Muscle of leg (tissue), 11 donors: Measurements from ENCODE around the gene MED4. TPM values are rescaled to one million over a fixed set of nuclear protein-coding genes. Genes with fewer than 3 reads are reported as not detected.

Source experiments
- DNase-seq: peaks from one replicate; pipeline ENCODE4 v3.0.0; 2013
- H3K27ac ChIP-seq: one replicate; pipeline ENCODE4 v1.5.1; 2013; ENCODE audit warnings: mild to moderate bottlenecking, low read length, control low read depth
- H3K27me3 ChIP-seq: one replicate; pipeline ENCODE4 v1.6.1; 2013; ENCODE audit warnings: low read length; ENCODE audit not compliant: control insufficient read depth, insufficient read depth
- H3K36me3 ChIP-seq: one replicate; pipeline ENCODE4 v1.6.1; 2013; ENCODE audit warnings: low read length; ENCODE audit not compliant: control insufficient read depth, insufficient read depth
- H3K4me1 ChIP-seq: one replicate; pipeline ENCODE4 v1.6.1; 2013; ENCODE audit warnings: low read length; ENCODE audit not compliant: control insufficient read depth, insufficient read depth
- H3K4me3 ChIP-seq: one replicate; pipeline ENCODE4 v1.5.1; 2013; ENCODE audit warnings: low read length, control low read depth
- H3K9me3 ChIP-seq: replicated peaks from 2 replicates; pipeline ENCODE4 v1.6.1; 2013; ENCODE audit warnings: low read depth, low read length; ENCODE audit not compliant: control insufficient read depth
- WGBS: methylation state at CpG from one replicate; pipeline ENCODE4 v1.1.5; 2013; ENCODE audit warnings: missing lambda C conversion rate; ENCODE audit not compliant: insufficient coverage; 5-methylcytosine and 5-hydroxymethylcytosine counted together
- polyA plus RNA-seq, 8 donors: library from polyadenylated mRNA; unstranded; fragments of 120-200 nt; gene quantifications; one replicate each; pipeline versions ENCODE4 v1.2.1 to v1.2.3, GENCODE V29; 2013; ENCODE audit warnings: inconsistent platforms in 1 of 8, low replicate concordance in 1 of 8; ENCODE audit not compliant: insufficient read length in 8 of 8, insufficient read depth in 1 of 8
- total RNA-seq: library from RNA; stranded (reverse); fragments of 120-200 nt; gene quantifications from one replicate; pipeline ENCODE4 v1.2.4, GENCODE V29; 2013

The MED4 gene
- total and polyA plus RNA-seq, 9 donors = 38.1 to 66.6 (median 57.2) TPM

DNA sequence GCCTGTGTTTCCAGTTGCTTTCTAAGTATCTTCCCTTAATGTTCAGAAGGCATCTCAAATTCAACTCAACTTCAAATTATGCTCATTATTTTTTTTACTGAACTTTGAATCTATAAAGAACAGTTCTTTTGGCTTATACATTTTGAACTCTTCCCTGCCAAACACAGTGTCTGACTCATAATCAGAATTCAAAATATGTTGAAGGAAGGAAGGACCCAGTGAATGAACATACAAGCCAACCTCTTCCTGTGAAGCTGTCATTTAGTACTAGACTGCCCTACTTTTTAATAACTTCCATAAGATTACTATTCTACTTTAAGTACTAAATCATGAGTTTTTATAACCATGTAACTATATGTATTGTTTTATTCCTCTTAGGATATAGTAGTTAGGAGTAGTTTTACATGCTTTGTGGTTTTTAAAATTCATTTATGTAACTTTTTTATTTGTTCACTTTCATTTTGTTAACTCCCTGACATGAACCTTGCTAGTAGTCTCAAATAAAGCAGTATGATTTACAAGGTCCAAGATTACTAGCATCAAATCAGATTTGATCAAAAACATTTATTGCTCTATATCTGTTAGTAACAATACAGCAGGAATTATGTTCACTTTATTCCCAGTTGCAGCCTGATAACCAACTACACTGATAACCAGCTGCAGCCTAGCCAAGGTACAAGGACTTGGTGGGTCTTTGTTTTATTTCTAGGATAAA is 51.0 kb downstream of the MED4 start:
- H3K4me1 ChIP-seq = no peaks in the 10 kb centered on the region
- no peaks in the 10 kb centered on the region for H3K27me3 ChIP-seq
- H3K9me3 ChIP-seq = no peaks in the 10 kb centered on the region
- no peak overlapping the region for H3K27ac ChIP-seq
- no peak for DNase-seq
- H3K36me3 ChIP-seq = peaks cover 16% of the 10 kb centered on the region
- H3K4me3 ChIP-seq = no peak overlapping the region

DNA sequence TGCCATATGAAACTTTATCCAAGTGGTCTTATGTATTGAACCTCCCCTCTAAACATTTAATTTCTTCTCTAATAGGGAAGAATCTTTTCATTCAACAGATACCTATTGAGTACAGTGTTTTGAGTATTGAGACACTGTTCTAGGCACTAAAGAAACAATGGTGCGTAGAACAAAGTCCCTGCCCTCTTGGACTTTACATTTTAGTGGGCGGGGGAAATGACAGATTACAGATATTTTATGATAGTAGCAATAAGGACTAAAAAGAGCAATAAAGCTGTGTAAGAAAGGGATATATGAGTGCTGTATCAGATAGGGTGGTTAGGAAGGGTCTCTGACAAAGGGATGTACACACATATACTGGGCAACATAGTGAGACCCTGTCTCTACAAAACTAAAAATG is 52.0 kb downstream of the MED4 start:
- no CpG with 5 or more reads among the region's 2 CpGs for WGBS
- no peak for DNase-seq
- Histone ChIP-seq H3K4me3 (no peak overlapping the region), H3K27me3 (no peaks in the 10 kb centered on the region), H3K9me3 (no peaks in the 10 kb centered on the region), H3K4me1 (peaks cover 3% of the 10 kb centered on the region), H3K36me3 (peaks cover 16% of the 10 kb centered on the region), H3K27ac (no peak overlapping the region)

DNA sequence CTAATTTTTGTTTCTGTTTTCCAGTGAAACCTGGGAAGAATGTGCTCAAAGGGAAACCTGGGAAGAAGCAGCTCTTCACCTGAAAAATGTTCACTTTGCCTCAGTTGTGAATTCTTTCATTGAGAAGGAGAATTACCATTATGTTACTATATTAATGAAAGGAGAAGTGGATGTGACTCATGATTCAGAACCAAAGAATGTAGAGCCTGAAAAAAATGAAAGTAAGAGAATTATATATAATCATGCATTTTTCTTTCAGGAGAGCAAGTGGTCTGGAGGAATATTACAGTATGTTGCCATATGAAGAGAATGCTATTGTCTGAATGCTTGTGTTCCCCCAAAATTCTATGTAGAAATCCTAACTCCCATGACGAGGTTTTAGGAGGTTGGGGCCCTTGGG is 54.0 kb downstream of the MED4 start:
- H3K27ac ChIP-seq = no peak overlapping the region
- H3K36me3 ChIP-seq = peaks cover 14% of the 10 kb centered on the region
- H3K9me3 ChIP-seq = no peaks in the 10 kb centered on the region
- DNase-seq = no peak
- no peak overlapping the region for H3K4me3 ChIP-seq
- no CpG with 5 or more reads among the region's 1 CpG for WGBS
- H3K27me3 ChIP-seq = no peaks in the 10 kb centered on the region
- H3K4me1 ChIP-seq = peaks cover 6% of the 10 kb centered on the region

DNA sequence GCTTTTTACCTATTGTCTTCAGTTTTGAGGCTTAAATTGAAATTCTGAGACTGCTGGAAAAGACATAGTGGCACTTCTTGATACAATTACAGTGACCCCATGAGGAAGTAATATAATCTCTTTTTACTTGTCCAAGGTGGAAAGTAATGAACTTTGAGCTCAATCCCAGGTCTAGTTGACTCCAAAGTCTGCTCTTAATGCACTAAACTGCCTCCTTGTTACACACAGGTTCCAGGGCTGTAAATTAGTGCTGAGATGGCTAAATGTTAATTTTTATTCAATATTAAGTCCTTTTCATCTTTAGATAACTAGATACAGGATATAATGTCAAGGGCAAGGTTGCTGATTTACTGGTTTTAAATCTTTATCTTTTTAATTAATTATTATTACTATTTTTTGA is 54.9 kb downstream of the MED4 start:
- peaks cover 6% of the 10 kb centered on the region for H3K4me1 ChIP-seq
- peaks cover 17% of the 10 kb centered on the region for H3K36me3 ChIP-seq
- no peaks in the 10 kb centered on the region for H3K9me3 ChIP-seq
- no peak overlapping the region for H3K4me3 ChIP-seq
- DNase-seq = no peak
- no peaks in the 10 kb centered on the region for H3K27me3 ChIP-seq
- no peak overlapping the region for H3K27ac ChIP-seq

DNA sequence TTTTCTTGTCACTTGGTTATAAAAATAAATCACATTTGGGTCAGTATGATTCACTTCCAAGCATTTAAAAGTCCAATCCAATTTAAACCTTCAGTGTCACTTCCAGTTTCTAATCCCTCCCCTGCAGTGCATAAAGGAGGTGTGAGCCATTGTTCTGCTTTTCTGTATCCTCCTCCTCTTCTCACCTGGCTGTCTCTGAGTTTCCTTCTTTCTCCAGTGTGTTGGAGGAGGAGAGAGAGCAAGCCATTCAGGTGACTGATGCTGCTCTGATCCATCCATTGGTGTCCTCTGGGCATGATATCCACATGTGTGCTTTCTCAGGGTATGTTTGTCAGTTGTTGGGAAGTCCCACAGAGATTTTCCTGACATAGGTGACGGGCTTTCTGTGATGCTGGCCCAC is 56.1 kb downstream of the MED4 start:
- peaks cover 6% of the 10 kb centered on the region for H3K4me1 ChIP-seq
- DNase-seq = peak; percentile 6
- no peak overlapping the region for H3K4me3 ChIP-seq
- H3K27ac ChIP-seq = no peak overlapping the region
- peaks cover 17% of the 10 kb centered on the region for H3K36me3 ChIP-seq
- no peaks in the 10 kb centered on the region for H3K27me3 ChIP-seq
- WGBS = 100% methylated on average over 1 of the region's 1 CpG
- no peaks in the 10 kb centered on the region for H3K9me3 ChIP-seq

DNA sequence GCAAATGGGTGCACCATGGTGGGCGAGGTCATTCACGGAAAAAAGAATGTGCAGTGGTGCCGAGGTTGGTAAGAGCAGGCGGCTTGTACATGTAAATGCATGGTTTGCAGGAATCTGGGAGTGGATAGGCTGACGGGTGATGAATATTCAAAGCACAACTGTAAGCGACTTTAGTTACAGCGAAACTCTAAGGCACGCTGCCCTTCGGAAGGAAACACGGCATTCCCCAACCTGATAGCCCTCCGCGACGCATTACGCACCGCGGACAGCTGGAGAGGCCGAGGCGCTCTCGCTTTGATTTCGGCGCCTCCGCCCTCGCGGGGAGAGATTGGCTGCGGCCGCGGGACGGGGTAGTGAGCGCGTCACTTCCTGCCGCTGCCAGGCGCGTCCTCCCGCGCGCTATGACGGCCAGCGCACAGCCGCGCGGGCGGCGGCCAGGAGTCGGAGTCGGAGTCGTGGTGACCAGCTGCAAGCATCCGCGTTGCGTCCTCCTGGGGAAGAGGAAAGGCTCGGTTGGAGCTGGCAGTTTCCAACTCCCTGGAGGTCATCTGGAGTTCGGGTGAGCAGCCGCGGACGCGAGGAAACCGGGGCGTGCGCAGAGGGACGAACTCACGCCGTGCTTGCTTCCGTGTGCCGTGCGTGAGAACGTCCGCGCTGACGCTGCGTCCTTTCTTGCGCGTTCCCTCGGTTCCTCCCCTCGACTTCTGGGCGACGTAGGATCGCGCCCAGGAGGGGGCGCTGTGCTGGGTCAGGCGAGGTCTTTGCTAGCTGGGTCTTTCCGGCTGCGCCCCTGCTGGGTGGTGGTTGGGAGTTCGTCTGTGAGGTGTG is 57.3 kb downstream of the MED4 start, which contains the start of gene NUDT15:
Gene NUDT15, plus strand, starts transcription at position 381 of the 828 bp plus-strand sequence. Its CDS starts 21 bp downstream, at position 402.
- H3K36me3 ChIP-seq = peaks cover 17% of the 10 kb centered on the region
- H3K9me3 ChIP-seq = peaks cover 3% of the 10 kb centered on the region
- WGBS = under 1% methylated on average over 71 of the region's 82 CpGs
- peak within 1 kb of the TSS; percentile 99 for H3K27ac ChIP-seq
- no peaks in the 10 kb centered on the region for H3K27me3 ChIP-seq
- peak; percentile 99 for DNase-seq
- H3K4me3 ChIP-seq = peak within 1 kb of the TSS; percentile 68
- peaks cover 6% of the 10 kb centered on the region for H3K4me1 ChIP-seq

DNA sequence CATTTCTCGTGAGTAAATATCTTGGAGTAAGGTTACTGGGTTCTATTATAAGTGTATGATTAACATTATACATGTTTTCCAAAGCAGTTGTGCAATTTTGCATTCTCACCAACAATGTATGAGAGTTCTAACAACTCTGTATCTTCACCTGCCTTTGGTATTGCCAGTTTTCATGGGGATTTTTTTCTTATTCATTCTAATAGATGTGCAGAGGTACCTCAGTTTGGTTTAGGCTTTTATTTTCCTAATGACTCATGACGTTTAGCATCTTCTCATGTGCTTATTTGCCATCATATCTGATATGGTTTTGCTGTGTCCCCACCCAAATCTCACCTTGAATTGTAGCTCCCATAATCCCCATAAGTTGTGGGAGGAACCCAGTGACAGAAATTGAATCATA is 65.0 kb downstream of the MED4 start:
- H3K27me3 ChIP-seq = no peaks in the 10 kb centered on the region
- H3K9me3 ChIP-seq = peaks cover 20% of the 10 kb centered on the region
- no peaks in the 10 kb centered on the region for H3K4me1 ChIP-seq
- WGBS = no CpG with 5 or more reads among the region's 2 CpGs
- DNase-seq = no peak
- H3K36me3 ChIP-seq = no peaks in the 10 kb centered on the region
- H3K4me3 ChIP-seq = no peak overlapping the region
- no peak overlapping the region for H3K27ac ChIP-seq

DNA sequence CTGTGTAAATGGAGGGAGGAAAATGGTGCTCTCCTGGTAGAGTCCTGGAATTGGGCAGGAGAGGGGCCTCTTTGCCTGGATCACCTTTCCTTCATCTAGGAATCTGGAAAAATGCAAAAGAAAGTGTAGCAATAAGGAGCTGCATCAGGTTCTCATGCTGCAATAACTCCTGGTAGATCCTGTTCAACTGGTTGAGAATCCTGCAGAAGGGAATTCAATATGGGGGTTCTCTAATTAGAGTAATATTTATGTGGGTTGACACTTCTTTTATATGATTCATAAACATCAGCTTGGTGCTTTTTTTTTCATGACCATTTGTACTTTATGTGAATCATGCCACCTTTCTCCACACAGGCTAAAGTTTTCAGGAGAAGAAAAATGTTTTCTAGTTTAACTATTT is 66.8 kb downstream of the MED4 start:
- Histone ChIP-seq H3K27me3 (no peaks in the 10 kb centered on the region), H3K4me3 (no peak overlapping the region), H3K36me3 (no peaks in the 10 kb centered on the region), H3K9me3 (peaks cover 20% of the 10 kb centered on the region), H3K4me1 (no peaks in the 10 kb centered on the region), H3K27ac (no peak overlapping the region)
- DNase-seq = no peak

Other genes with a start within 250 kb of the MED4 start
- gene SUCLA2, start 93.8 kb downstream of the MED4 start, total RNA-seq = 59.9 TPM
- gene SUCLA2, start 93.8 kb downstream of the MED4 start, polyA plus RNA-seq = 10 to 100 TPM; 50.8 to 70.9 (median 66.0) TPM
- 12.2 TPM for gene NUDT15, start 57.4 kb downstream of the MED4 start, total RNA-seq
- 10 to 100 TPM; 12.1 to 14.6 (median 13.3) TPM for gene NUDT15, start 57.4 kb downstream of the MED4 start, polyA plus RNA-seq
- 185 TPM for gene ITM2B, start 138.1 kb upstream of the MED4 start, total RNA-seq
- gene ITM2B, start 138.1 kb upstream of the MED4 start, polyA plus RNA-seq = 100 to 1,000 TPM; 314 to 426 (median 354) TPM
- gene RB1, start 208.6 kb upstream of the MED4 start, total RNA-seq = 47.1 TPM
- 10 to 100 TPM; 45.0 to 60.3 (median 52.5) TPM for gene RB1, start 208.6 kb upstream of the MED4 start, polyA plus RNA-seq